ENCODE measurements around the gene PI4KB. TPM values are rescaled to one million over a fixed set of nuclear protein-coding genes. Genes with fewer than 3 reads are reported as not detected.

PI4KB gene
- total RNA-seq, 4 donors from 2014 or later, result 69.9 to 100 (median 72.3) TPM

GRCh38 chr1:151293093-151293492 lies 34.1 kb downstream of the PI4KB start:
- H3K36me3 ChIP-seq, result peaks cover 2 to 100% (median 4%) of the 10 kb centered on the region in 3 donors
- H3K27me3 ChIP-seq, result no peaks in the 10 kb centered on the region
- no peaks in the 10 kb centered on the region for H3K9me3 ChIP-seq
- TF ChIP-seq POLR2A (IDR thresholded peaks at IDR 0.05) (no peak), CTCF (IDR thresholded peaks at IDR 0.05) (no peak), EP300 (IDR thresholded peaks at IDR 0.05) (no peak)
- H3K27ac ChIP-seq, result peak overlapping the region in 1 of 4 donors; percentile 14
- no peak overlapping the region for H3K4me3 ChIP-seq
- no peak for DNase-seq (ENCODE audit: low spot score in 2 of 2)
- 77 to 86% methylated on average over 6 of the region's 6 CpGs for WGBS, 2 donors
- peaks cover 0 to 18% (median 0%) of the 10 kb centered on the region in 4 donors for H3K4me1 ChIP-seq

- Histone ChIP-seq H3K36me3 (peaks cover 2 to 100% (median 4%) of the 10 kb centered on the region in 3 donors), H3K4me3 (no peak overlapping the region), H3K4me1 (peaks cover 0 to 18% (median 0%) of the 10 kb centered on the region in 4 donors), H3K27ac (peak overlapping the region in 2 of 4 donors; percentile 14 to 34), H3K9me3 (no peaks in the 10 kb centered on the region), H3K27me3 (no peaks in the 10 kb centered on the region)
- 71 to 77% methylated on average over 11 to 13 of the region's 13 CpGs for WGBS, 2 donors
- TF ChIP-seq CTCF (IDR thresholded peaks at IDR 0.05) (no peak), EP300 (IDR thresholded peaks at IDR 0.05) (no peak), POLR2A (IDR thresholded peaks at IDR 0.05) (no peak)
- no peak for DNase-seq (ENCODE audit: low spot score in 2 of 2)
These were observed 34.8 kb downstream of the PI4KB start for GRCh38 chr1:151292207-151293030.

- no peak for DNase-seq (ENCODE audit: low spot score in 2 of 2)
- peaks cover 0 to 18% (median 0%) of the 10 kb centered on the region in 4 donors for H3K4me1 ChIP-seq
- no peak overlapping the region for H3K27ac ChIP-seq
- peaks cover 2 to 100% (median 9%) of the 10 kb centered on the region in 3 donors for H3K36me3 ChIP-seq
- TF ChIP-seq POLR2A (IDR thresholded peaks at IDR 0.05) (no peak), EP300 (IDR thresholded peaks at IDR 0.05) (no peak), CTCF (IDR thresholded peaks at IDR 0.05) (no peak)
- H3K4me3 ChIP-seq, result no peak overlapping the region
- 74 to 79% methylated on average over 17 to 18 of the region's 19 CpGs for WGBS, 2 donors
- H3K9me3 ChIP-seq, result no peaks in the 10 kb centered on the region
- H3K27me3 ChIP-seq, result no peaks in the 10 kb centered on the region
These were observed 36.4 kb downstream of the PI4KB start for GRCh38 chr1:151290709-151291303.

GRCh38 chr1:151289991-151290708 lies 37.1 kb downstream of the PI4KB start:
- Histone ChIP-seq H3K27ac (no peak overlapping the region), H3K4me1 (peaks cover 0 to 12% (median 0%) of the 10 kb centered on the region in 4 donors), H3K36me3 (peaks cover 2 to 98% (median 9%) of the 10 kb centered on the region in 3 donors), H3K9me3 (no peaks in the 10 kb centered on the region), H3K27me3 (no peaks in the 10 kb centered on the region), H3K4me3 (no peak overlapping the region)
- TF ChIP-seq CTCF (IDR thresholded peaks at IDR 0.05) (no peak), EP300 (IDR thresholded peaks at IDR 0.05) (no peak), POLR2A (IDR thresholded peaks at IDR 0.05) (no peak)
- WGBS, 2 donors, result 87 to 91% methylated on average over 20 to 21 of the region's 21 CpGs
- no peak for DNase-seq (ENCODE audit: low spot score in 2 of 2)
